Mammary epithelial cell (primary cell): ENCODE results near the gene SPIB.

Source experiments
- CTCF ChIP-seq, 2 donors: IDR thresholded peaks in 1 of 2; conservative IDR thresholded peaks in 1 of 2; 2 replicates each; pipeline ENCODE4 v1.5.1; 2011 to 2012; ENCODE audit warnings: inconsistent platforms in 2 of 2, low read length in 2 of 2, mild to moderate bottlenecking in 2 of 2, control low read depth in 1 of 2, low read depth in 1 of 2; ENCODE audit not compliant: insufficient read depth in 1 of 2; ENCODE audit errors: extremely low read depth in 1 of 2
- EZH2 ChIP-seq: IDR thresholded peaks from 2 replicates; pipeline ENCODE4 v1.6.1; 2012; ENCODE audit warnings: low read length, inconsistent platforms, borderline replicate concordance

GRCh38 chr19:50417111-50418081 is 1.3 kb upstream of the SPIB start:
- TF ChIP-seq CTCF (conservative IDR thresholded peaks at IDR 0.05 in 1 of 2, IDR thresholded peaks at IDR 0.05 in 1 of 2; ENCODE audit: extremely low read depth in 1 of 2, insufficient read depth in 1 of 2, low read depth in 1 of 2, low read length in 2 of 2), result no peak
- no peak for TF ChIP-seq EZH2
